Central memory CD8-positive, alpha-beta T cell (primary cell): ENCODE data around the gene NHLRC4.

ENCODE experiments used
- ATAC-seq: fragments of 150-1000 bp; cut with Tn5 transposase; replicated peaks from 2 replicates; pipeline ENCODE4 v1.10.0; 2022; ENCODE audit warnings: mild to moderate bottlenecking, moderate FRiP score, moderate number of reproducible peaks; ENCODE audit not compliant: poor library complexity, severe bottlenecking; ENCODE audit errors: extremely low read depth
- DNase-seq, 2 donors: peaks; one replicate each; pipeline ENCODE4 v3.0.0; 2021; ENCODE audit warnings: low spot score in 2 of 2
- H3K27ac Mint-ChIP-seq: one replicate; pipeline ENCODE4 v1.8.0; 2022; ENCODE audit warnings: low read depth, mild to moderate bottlenecking, moderate library complexity, mixed read lengths
- H3K27me3 Mint-ChIP-seq: one replicate; pipeline ENCODE4 v1.8.0; 2022; ENCODE audit warnings: mixed read lengths
- H3K36me3 Mint-ChIP-seq: one replicate; pipeline ENCODE4 v1.8.0; 2022; ENCODE audit warnings: mild to moderate bottlenecking, moderate library complexity, mixed read lengths; ENCODE audit not compliant: insufficient read depth
- H3K4me1 Mint-ChIP-seq: one replicate; pipeline ENCODE4 v1.8.0; 2022; ENCODE audit warnings: mixed read lengths
- H3K4me3 Mint-ChIP-seq: one replicate; pipeline ENCODE4 v1.8.0; 2022; ENCODE audit warnings: mild to moderate bottlenecking, moderate library complexity, mixed read lengths
- H3K9me3 Mint-ChIP-seq: one replicate; pipeline ENCODE4 v1.8.0; 2022; ENCODE audit warnings: mixed read lengths

Gene NHLRC4

GRCh38 chr16:560204-560700 lies 6.6 kb upstream of the NHLRC4 start, which contains the start of gene PRR35:
TSS of gene PRR35 (plus strand) at chr16:560394. CDS start at chr16:563295, 2,901 bp downstream.
- DNase-seq: no peak
- Mint-ChIP-seq H3K4me1 (no peaks in the 10 kb centered on the region), H3K4me3 (no peak within 1 kb of the TSS), H3K27me3 (peaks cover 10% of the 10 kb centered on the region), H3K9me3 (no peaks in the 10 kb centered on the region), H3K36me3 (peaks cover 6% of the 10 kb centered on the region), H3K27ac (no peak within 1 kb of the TSS)
- ATAC-seq: no peak

GRCh38 chr16:560701-561412 lies 5.9 kb upstream of the NHLRC4 start:
- Mint-ChIP-seq H3K36me3 (peaks cover 5% of the 10 kb centered on the region), H3K9me3 (no peaks in the 10 kb centered on the region)

GRCh38 chr16:561413-561794 lies 5.4 kb upstream of the NHLRC4 start:
- H3K4me1 Mint-ChIP-seq: no peaks in the 10 kb centered on the region

More at GRCh38 chr16:560701-561412, 5.9 kb upstream of the NHLRC4 start:
- no peak for ATAC-seq
- Mint-ChIP-seq H3K4me1 (no peaks in the 10 kb centered on the region), H3K4me3 (no peak overlapping the region), H3K27ac (no peak overlapping the region), H3K27me3 (peaks cover 10% of the 10 kb centered on the region)
- no peak for DNase-seq

GRCh38 chr16:561957-562938 lies 4.6 kb upstream of the NHLRC4 start:
- no peaks in the 10 kb centered on the region for H3K9me3 Mint-ChIP-seq
- ATAC-seq (no peak), DNase-seq (no peak)
- H3K4me1 Mint-ChIP-seq: no peaks in the 10 kb centered on the region
- peaks cover 3% of the 10 kb centered on the region for H3K36me3 Mint-ChIP-seq
- H3K27ac Mint-ChIP-seq: no peak overlapping the region
- H3K27me3 Mint-ChIP-seq: peaks cover 10% of the 10 kb centered on the region
- no peak overlapping the region for H3K4me3 Mint-ChIP-seq

More at GRCh38 chr16:561413-561794, 5.4 kb upstream of the NHLRC4 start:
- no peak for ATAC-seq
- no peak overlapping the region for H3K27ac Mint-ChIP-seq
- H3K4me3 Mint-ChIP-seq: no peak overlapping the region
- peaks cover 4% of the 10 kb centered on the region for H3K36me3 Mint-ChIP-seq
- peaks cover 10% of the 10 kb centered on the region for H3K27me3 Mint-ChIP-seq
- DNase-seq: no peak
- H3K9me3 Mint-ChIP-seq: no peaks in the 10 kb centered on the region

GRCh38 chr16:563072-563644 lies 3.6 kb upstream of the NHLRC4 start:
- H3K9me3 Mint-ChIP-seq: no peaks in the 10 kb centered on the region
- H3K36me3 Mint-ChIP-seq: peaks cover 1% of the 10 kb centered on the region
- H3K4me1 Mint-ChIP-seq: no peaks in the 10 kb centered on the region
- no peak for DNase-seq
- no peak for ATAC-seq
- H3K4me3 Mint-ChIP-seq: no peak overlapping the region
- peaks cover 7% of the 10 kb centered on the region for H3K27me3 Mint-ChIP-seq
- H3K27ac Mint-ChIP-seq: no peak overlapping the region

- Mint-ChIP-seq H3K27ac (no peak overlapping the region), H3K36me3 (peaks cover 3% of the 10 kb centered on the region), H3K27me3 (no peaks in the 10 kb centered on the region), H3K9me3 (no peaks in the 10 kb centered on the region), H3K4me3 (no peak overlapping the region), H3K4me1 (peaks cover 8% of the 10 kb centered on the region)
- no peak for ATAC-seq
- DNase-seq: no peak
Observed at GRCh38 chr16:564690-565418, 2.0 kb upstream of the NHLRC4 start.

- H3K4me1 Mint-ChIP-seq: peaks cover 11% of the 10 kb centered on the region
- DNase-seq (no peak), ATAC-seq (no peak)
- H3K27me3 Mint-ChIP-seq: no peaks in the 10 kb centered on the region
- no peak overlapping the region for H3K27ac Mint-ChIP-seq
- H3K9me3 Mint-ChIP-seq: no peaks in the 10 kb centered on the region
- H3K4me3 Mint-ChIP-seq: no peak overlapping the region
- peaks cover 3% of the 10 kb centered on the region for H3K36me3 Mint-ChIP-seq
Observed at GRCh38 chr16:565419-566330, 1.1 kb upstream of the NHLRC4 start.

GRCh38 chr16:567373-568256 lies 810 bp downstream of the NHLRC4 start:
- Mint-ChIP-seq H3K27me3 (no peaks in the 10 kb centered on the region), H3K27ac (peak overlapping the region; percentile 41), H3K36me3 (peaks cover 15% of the 10 kb centered on the region), H3K4me1 (peaks cover 26% of the 10 kb centered on the region), H3K9me3 (no peaks in the 10 kb centered on the region), H3K4me3 (peak overlapping the region; percentile 56)
- DNase-seq (no peak), ATAC-seq (no peak)

GRCh38 chr16:568401-569258 lies 1.8 kb downstream of the NHLRC4 start:
- H3K27me3 Mint-ChIP-seq: no peaks in the 10 kb centered on the region
- peak overlapping the region; percentile 87 for H3K27ac Mint-ChIP-seq
- peaks cover 26% of the 10 kb centered on the region for H3K4me1 Mint-ChIP-seq
- no peak for ATAC-seq
- no peaks in the 10 kb centered on the region for H3K9me3 Mint-ChIP-seq
- peak overlapping the region; percentile 84 for H3K4me3 Mint-ChIP-seq
- H3K36me3 Mint-ChIP-seq: peaks cover 15% of the 10 kb centered on the region
- no peak for DNase-seq
